IPS-20b (cell line): ENCODE data around the gene PUS7L.
"Not testable (repeated sequence)": the region's sequence is repeated elsewhere in the genome, so short reads cannot be mapped to it uniquely, and the experiment has no call there.

Experiments
- H3K27ac ChIP-seq: one replicate; pipeline ENCODE4 v1.5.1; 2013; ENCODE audit warnings: low read length
- H3K27me3 ChIP-seq: 2 replicates; pipeline ENCODE4 v1.6.1; 2013; ENCODE audit warnings: mild to moderate bottlenecking, low read length, inconsistent platforms; ENCODE audit not compliant: insufficient read depth
- H3K36me3 ChIP-seq: 2 replicates; pipeline ENCODE4 v1.6.1; 2013; ENCODE audit warnings: low read depth, mild to moderate bottlenecking, inconsistent platforms, low read length, moderate library complexity; ENCODE audit not compliant: insufficient read depth
- H3K4me1 ChIP-seq: 2 replicates; pipeline ENCODE4 v1.6.1; 2013; ENCODE audit warnings: mild to moderate bottlenecking, control low read depth, inconsistent platforms, low read length, moderate library complexity; ENCODE audit not compliant: insufficient read depth
- H3K4me3 ChIP-seq: 2 replicates; pipeline ENCODE4 v1.5.1; 2013; ENCODE audit warnings: mild to moderate bottlenecking, low read length, inconsistent platforms
- H3K9ac ChIP-seq: 2 replicates; pipeline ENCODE4 v1.6.1; 2013; ENCODE audit warnings: low read depth, mild to moderate bottlenecking, inconsistent platforms, low read length, moderate library complexity
- H3K9me3 ChIP-seq: 2 replicates; pipeline ENCODE4 v1.6.1; 2013; ENCODE audit warnings: mild to moderate bottlenecking, low read depth, low read length, inconsistent platforms; ENCODE audit not compliant: insufficient read depth

PUS7L gene

GRCh38 chr12:43776498-43776897 lies 17.9 kb upstream of the PUS7L start:
- H3K9me3 ChIP-seq = no peaks in the 10 kb centered on the region
- H3K27ac ChIP-seq = no peak overlapping the region
- no peaks in the 10 kb centered on the region for H3K4me1 ChIP-seq
- H3K27me3 ChIP-seq = no peaks in the 10 kb centered on the region
- H3K4me3 ChIP-seq = no peak overlapping the region
- no peak overlapping the region for H3K9ac ChIP-seq
- peaks cover 10% of the 10 kb centered on the region; the same call in 1 of the 2 replicates for H3K36me3 ChIP-seq

GRCh38 chr12:43766291-43766690 lies 7.7 kb upstream of the PUS7L start:
- Histone ChIP-seq H3K36me3 (no peaks in the 10 kb centered on the region; the same call in 1 of the 2 replicates), H3K27me3 (no peaks in the 10 kb centered on the region), H3K4me1 (peaks cover 21% of the 10 kb centered on the region; the same call in 1 of the 2 replicates), H3K4me3 (no peak overlapping the region), H3K9me3 (no peaks in the 10 kb centered on the region; the same call in 1 of the 2 replicates), H3K9ac (no peak overlapping the region), H3K27ac (no peak overlapping the region)

- Histone ChIP-seq H3K27me3 (no peaks in the 10 kb centered on the region), H3K4me1 (peaks cover 27% of the 10 kb centered on the region), H3K36me3 (no peaks in the 10 kb centered on the region), H3K9ac (no peak overlapping the region), H3K4me3 (no peak overlapping the region), H3K27ac (peak overlapping the region; percentile 37), H3K9me3 (no peaks in the 10 kb centered on the region)
These were observed 5.9 kb upstream of the PUS7L start for GRCh38 chr12:43764528-43764927.

GRCh38 chr12:43763769-43764168 lies 5.2 kb upstream of the PUS7L start:
- Histone ChIP-seq H3K27ac (no peak overlapping the region), H3K4me3 (no peak overlapping the region), H3K4me1 (peaks cover 27% of the 10 kb centered on the region), H3K9ac (no peak overlapping the region), H3K9me3 (no peaks in the 10 kb centered on the region), H3K36me3 (no peaks in the 10 kb centered on the region), H3K27me3 (no peaks in the 10 kb centered on the region)

- Histone ChIP-seq H3K27ac (peak overlapping the region; percentile 75), H3K9ac (peak overlapping the region; percentile 60; the same call in 1 of the 2 replicates), H3K4me1 (peaks cover 27% of the 10 kb centered on the region), H3K36me3 (no peaks in the 10 kb centered on the region), H3K4me3 (peak overlapping the region; percentile 13; the same call in 1 of the 2 replicates), H3K27me3 (no peaks in the 10 kb centered on the region), H3K9me3 (no peaks in the 10 kb centered on the region)
These were observed 4.0 kb upstream of the PUS7L start for GRCh38 chr12:43762596-43762995.

- Histone ChIP-seq H3K36me3 (no peaks in the 10 kb centered on the region), H3K27ac (no peak overlapping the region), H3K9ac (peak overlapping the region; percentile 7; the same call in 1 of the 2 replicates), H3K27me3 (no peaks in the 10 kb centered on the region), H3K9me3 (no peaks in the 10 kb centered on the region), H3K4me3 (no peak overlapping the region), H3K4me1 (peaks cover 27% of the 10 kb centered on the region)
These were observed 2.9 kb upstream of the PUS7L start for GRCh38 chr12:43761500-43761899.

GRCh38 chr12:43760396-43760795 lies 1.8 kb upstream of the PUS7L start:
- H3K9ac ChIP-seq = no peak overlapping the region
- no peak overlapping the region for H3K27ac ChIP-seq
- no peaks in the 10 kb centered on the region for H3K27me3 ChIP-seq
- no peaks in the 10 kb centered on the region for H3K36me3 ChIP-seq
- peaks cover 27% of the 10 kb centered on the region for H3K4me1 ChIP-seq
- H3K9me3 ChIP-seq = no peaks in the 10 kb centered on the region
- peak overlapping the region; percentile 27 for H3K4me3 ChIP-seq

GRCh38 chr12:43758247-43758727 lies 303 bp downstream of the PUS7L start:
- H3K27me3 ChIP-seq = no peaks in the 10 kb centered on the region
- H3K27ac ChIP-seq = no peak overlapping the region
- peaks cover 25% of the 10 kb centered on the region for H3K4me1 ChIP-seq

GRCh38 chr12:43754015-43754414 lies 4.6 kb downstream of the PUS7L start:
- Histone ChIP-seq H3K9ac (no peak overlapping the region), H3K9me3 (no peaks in the 10 kb centered on the region), H3K4me3 (no peak overlapping the region), H3K36me3 (peaks cover 33% of the 10 kb centered on the region), H3K4me1 (no peaks in the 10 kb centered on the region; the same call in 1 of the 2 replicates), H3K27ac (no peak overlapping the region), H3K27me3 (no peaks in the 10 kb centered on the region)

More at GRCh38 chr12:43758247-43758727, 303 bp downstream of the PUS7L start:
- Histone ChIP-seq H3K36me3 (peaks cover 20% of the 10 kb centered on the region; the same call in 1 of the 2 replicates), H3K9ac (peak overlapping the region; percentile 83; the same call in 1 of the 2 replicates), H3K9me3 (no peaks in the 10 kb centered on the region), H3K4me3 (peak overlapping the region; percentile 83)

- H3K9me3 ChIP-seq, H3K4me1 ChIP-seq, H3K4me3 ChIP-seq, H3K27ac ChIP-seq, H3K27me3 ChIP-seq, H3K9ac ChIP-seq: not testable (repeated sequence)
- H3K36me3 ChIP-seq = peaks cover 33% of the 10 kb centered on the region
These were observed 7.2 kb downstream of the PUS7L start for GRCh38 chr12:43751360-43751759.

GRCh38 chr12:43750814-43751213 lies 7.8 kb downstream of the PUS7L start:
- Histone ChIP-seq H3K9me3 (no peaks in the 10 kb centered on the region), H3K4me1 (no peaks in the 10 kb centered on the region), H3K4me3 (no peak overlapping the region), H3K27ac (no peak overlapping the region), H3K27me3 (no peaks in the 10 kb centered on the region), H3K36me3 (peaks cover 35% of the 10 kb centered on the region), H3K9ac (no peak overlapping the region)

GRCh38 chr12:43749016-43749415 lies 9.6 kb downstream of the PUS7L start:
- Histone ChIP-seq H3K9ac (no peak overlapping the region), H3K4me1 (no peaks in the 10 kb centered on the region), H3K27me3 (no peaks in the 10 kb centered on the region), H3K9me3 (no peaks in the 10 kb centered on the region), H3K4me3 (no peak overlapping the region), H3K36me3 (peaks cover 40% of the 10 kb centered on the region), H3K27ac (no peak overlapping the region)
